GM10248 (cell line): ENCODE results near the gene HIC1.

Experiments used
- CTCF ChIA-PET: fragments of 300-600 bp; sonication (Branson Sonifier 250); formaldehyde crosslinking; extraction: SDS; loops from one replicate; lab custom pipeline; 2021; ENCODE audit warnings: antibody characterized with exemption; lab: Yijun Ruan, JAX
- POLR2A ChIA-PET: fragments of 350-650 bp; sonication (Branson Sonifier 250); formaldehyde crosslinking; extraction: SDS; loops from one replicate; lab custom pipeline; 2020; ENCODE audit warnings: antibody characterized with exemption; lab: Yijun Ruan, JAX
- DNase-seq: peaks from one replicate; pipeline ENCODE4 v3.0.0; 2012; ENCODE audit errors: extremely low spot score
- TF ChIP-seq, protein P1 (sequence below): IDR thresholded peaks from 2 replicates; pipeline ENCODE4 v1.5.1; 2012; ENCODE audit warnings: mild to moderate bottlenecking, low read depth; ENCODE audit errors: extremely low read depth, missing control alignments, control extremely low read depth

HIC1 gene

DNA sequence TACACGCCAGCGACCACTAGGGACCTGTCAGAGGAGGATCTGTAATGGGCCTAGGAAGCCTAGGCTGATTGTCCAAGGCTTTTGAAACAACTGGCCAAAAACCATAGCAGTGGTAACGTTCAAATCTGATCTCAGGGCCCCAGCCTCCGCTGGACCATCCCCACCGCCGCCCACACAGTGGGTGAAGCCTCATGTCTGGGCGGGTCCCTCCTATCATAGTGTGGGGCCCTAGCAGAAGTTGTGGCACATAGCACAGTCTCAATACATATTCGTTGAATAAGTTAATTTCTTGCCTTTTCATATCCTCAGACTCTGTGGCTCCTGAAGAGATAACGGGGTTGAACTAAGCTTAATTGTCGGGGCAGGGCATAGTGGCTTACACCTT lies 24.1 kb upstream of the HIC1 start:
- ChIA-PET POLR2A (no interaction called here), CTCF (interaction anchor here (1.6 to 4.8 kb wide), 3 partner anchors 10 to 387 kb away, joined by 4 to 20 read pairs (median 5); partner anchors contain the start of gene OVCA2)
- DNase-seq: no peak
- TF ChIP-seq, protein P1, sequence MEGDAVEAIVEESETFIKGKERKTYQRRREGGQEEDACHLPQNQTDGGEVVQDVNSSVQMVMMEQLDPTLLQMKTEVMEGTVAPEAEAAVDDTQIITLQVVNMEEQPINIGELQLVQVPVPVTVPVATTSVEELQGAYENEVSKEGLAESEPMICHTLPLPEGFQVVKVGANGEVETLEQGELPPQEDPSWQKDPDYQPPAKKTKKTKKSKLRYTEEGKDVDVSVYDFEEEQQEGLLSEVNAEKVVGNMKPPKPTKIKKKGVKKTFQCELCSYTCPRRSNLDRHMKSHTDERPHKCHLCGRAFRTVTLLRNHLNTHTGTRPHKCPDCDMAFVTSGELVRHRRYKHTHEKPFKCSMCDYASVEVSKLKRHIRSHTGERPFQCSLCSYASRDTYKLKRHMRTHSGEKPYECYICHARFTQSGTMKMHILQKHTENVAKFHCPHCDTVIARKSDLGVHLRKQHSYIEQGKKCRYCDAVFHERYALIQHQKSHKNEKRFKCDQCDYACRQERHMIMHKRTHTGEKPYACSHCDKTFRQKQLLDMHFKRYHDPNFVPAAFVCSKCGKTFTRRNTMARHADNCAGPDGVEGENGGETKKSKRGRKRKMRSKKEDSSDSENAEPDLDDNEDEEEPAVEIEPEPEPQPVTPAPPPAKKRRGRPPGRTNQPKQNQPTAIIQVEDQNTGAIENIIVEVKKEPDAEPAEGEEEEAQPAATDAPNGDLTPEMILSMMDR: peak; percentile 48

DNA sequence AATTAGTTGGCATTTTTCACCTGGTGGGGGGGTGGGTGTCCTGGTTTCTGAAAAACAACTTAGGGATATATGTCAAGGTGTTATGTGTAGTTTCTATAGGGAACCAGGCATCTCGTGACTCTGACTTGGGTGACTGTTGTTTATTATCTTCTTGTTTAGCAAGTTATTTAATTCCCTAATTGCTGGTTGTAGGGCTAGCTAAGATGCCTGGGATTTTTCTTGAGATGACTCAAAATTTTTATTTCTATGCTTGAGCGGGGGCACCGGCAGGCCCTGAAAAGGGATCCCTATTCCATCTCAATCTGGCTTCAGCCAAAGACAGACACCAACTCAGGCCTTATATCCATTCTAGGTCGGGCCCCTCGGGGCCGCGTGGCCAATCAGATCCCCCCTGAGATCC lies 21.8 kb upstream of the HIC1 start:
- POLR2A ChIA-PET: no interaction called here
- CTCF ChIA-PET: interaction anchor here (1.1 to 4.8 kb wide), 2 partner anchors 8 to 280 kb away, joined by 3 to 20 read pairs; partner anchors contain the start of gene OVCA2
- no peak for DNase-seq
- TF ChIP-seq, protein P1: no peak

DNA sequence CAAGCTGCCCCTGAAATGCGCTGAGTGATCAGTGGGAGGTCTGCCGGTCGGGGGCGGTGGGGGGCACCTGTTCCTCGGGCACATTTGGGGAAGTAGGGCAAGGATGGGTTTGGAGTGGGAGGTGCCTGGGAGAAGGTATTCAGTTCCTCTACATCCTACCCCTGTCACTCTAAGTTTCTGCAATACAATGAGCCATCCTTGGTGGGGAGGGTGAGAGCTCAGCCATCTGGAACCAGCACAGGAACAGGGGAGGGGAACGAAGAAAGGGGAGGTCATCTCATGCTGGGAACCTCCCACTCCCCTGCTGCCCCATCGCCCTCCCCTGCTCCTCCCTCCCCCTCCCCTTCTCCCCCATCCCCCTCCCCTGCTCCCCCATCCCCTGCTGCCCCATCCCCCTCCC lies 20.7 kb upstream of the HIC1 start:
- TF ChIP-seq, protein P1: no peak
- no peak for DNase-seq
- ChIA-PET POLR2A (interaction anchor here (0.6 kb wide), 1 partner anchor 368 kb away, joined by 3 read pairs; no protein-coding TSS in a partner anchor), CTCF (interaction anchor here (1.1 kb wide), 1 partner anchor 279 kb away, joined by 3 read pairs; no protein-coding TSS in a partner anchor)

DNA sequence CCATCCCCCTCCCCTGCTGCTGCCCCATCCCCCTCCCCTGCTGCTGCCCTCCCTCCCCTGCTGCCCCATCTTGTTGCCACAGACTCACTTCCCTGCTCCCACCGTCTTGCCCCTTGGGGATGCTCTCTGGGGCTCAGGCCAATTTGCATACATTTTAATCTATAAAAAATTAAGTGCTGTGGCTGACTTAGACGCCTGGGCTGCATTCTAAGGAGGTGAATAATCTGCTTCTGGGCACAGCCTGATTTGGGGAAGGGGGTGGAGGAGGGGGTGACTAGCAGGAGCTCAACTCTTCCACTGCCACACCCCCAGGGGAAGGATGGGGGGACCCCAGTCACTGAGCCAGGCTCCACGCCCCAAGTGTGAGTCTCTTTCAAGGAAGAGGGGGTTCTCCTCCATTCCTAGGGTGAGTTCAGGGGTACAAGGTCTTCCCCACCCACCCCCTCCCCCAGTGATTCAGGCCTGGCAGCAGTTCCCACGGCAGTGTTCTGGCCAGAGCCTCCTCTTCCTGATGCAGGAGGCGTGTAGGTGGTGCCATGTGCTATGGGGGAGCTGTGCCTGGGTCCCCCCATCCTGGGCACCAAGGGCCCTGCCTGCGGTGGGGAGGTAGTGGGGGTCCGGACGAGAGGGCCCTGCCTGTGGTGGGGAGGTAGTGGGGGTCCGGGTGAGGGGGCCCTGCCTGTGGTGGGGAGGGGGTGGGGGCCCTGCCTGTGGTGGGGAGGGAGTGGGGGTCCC lies 19.9 kb upstream of the HIC1 start:
- POLR2A ChIA-PET: interaction anchor here (0.6 kb wide), 1 partner anchor 371 kb away, joined by 5 read pairs; no protein-coding TSS in a partner anchor
- CTCF ChIA-PET: no interaction called here
- TF ChIP-seq, protein P1: no peak
- DNase-seq: no peak

DNA sequence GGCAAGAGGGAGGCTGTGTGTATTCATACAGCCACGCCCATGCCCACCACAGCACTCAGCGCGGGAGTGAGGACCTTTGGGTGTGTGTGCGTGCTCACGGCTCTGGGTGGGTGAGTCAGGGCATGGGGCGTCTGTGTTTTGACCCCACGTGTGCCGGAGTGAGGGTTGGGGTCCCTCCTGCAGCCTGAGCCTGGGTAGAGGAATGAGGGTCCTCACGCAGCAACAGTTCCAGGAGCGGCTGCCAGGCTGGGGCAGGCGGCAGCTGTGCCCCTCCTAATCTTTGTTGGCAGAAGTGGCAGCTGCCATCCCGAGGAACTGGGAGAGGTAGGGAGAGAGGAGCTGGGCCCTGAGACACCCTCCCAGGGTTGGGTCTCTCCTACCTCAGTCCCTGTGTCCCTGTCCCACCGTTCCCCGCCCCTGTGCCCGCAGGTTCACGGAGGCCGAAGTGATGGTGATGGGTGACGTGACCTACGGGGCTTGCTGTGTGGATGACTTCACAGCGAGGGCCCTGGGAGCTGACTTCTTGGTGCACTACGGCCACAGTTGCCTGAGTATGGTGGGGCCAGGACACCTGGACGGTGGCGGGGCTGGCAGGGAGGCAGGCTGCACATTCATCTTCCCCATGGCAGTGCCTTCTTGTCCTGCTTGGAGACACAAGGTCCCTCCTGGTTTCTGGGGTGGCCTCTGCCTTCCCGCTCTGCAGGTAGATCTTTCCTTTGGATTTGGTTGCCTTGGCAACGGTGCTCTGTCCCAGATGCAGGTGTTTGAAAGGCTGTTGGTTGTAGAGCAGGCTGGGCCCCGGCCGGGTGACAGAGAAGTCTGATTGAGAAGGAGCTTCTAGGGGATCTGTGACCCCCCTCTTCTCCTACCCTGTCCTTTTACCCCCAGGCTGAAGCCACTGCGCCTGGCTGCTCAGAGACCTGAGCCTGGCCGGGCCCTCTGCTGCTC lies 19.1 kb upstream of the HIC1 start:
- TF ChIP-seq, protein P1: no peak
- CTCF ChIA-PET: no interaction called here
- DNase-seq: no peak
- POLR2A ChIA-PET: interaction anchor here (0.6 kb wide), 1 partner anchor 372 kb away, joined by 5 read pairs; no protein-coding TSS in a partner anchor

DNA sequence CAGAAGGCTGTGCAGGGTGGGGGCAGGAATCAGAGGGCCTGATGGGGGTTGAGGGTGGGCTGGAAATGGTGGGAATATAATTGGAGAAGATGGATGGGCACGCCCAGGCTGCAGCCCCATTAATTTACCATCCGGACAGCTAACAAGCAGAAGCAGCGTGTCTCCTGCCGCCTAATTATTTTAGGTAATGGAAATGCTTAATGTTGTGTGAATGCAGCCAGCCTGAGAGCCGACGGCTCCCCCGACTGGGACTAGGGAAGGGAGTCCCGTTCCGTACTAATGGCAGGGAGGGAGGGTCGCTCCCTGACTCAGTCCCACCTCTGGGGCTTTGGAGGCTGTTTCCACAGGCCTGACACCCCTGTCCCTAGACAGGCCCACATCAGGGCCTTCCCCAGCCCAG lies 17.7 kb upstream of the HIC1 start:
- DNase-seq: no peak
- ChIA-PET CTCF (interaction anchor here (1.0 to 1.6 kb wide), 3 partner anchors 8 to 128 kb away, joined by 3 read pairs; no protein-coding TSS in a partner anchor), POLR2A (interaction anchor here (0.9 kb wide), 1 partner anchor 321 kb away, joined by 3 read pairs; no protein-coding TSS in a partner anchor)
- TF ChIP-seq, protein P1: no peak
